ENCODE measurements around the gene ABI3.
"Not testable (repeated sequence)": the region's sequence is repeated elsewhere in the genome, so short reads cannot be mapped to it uniquely, and the experiment has no call there.

Gene ABI3, protein sequence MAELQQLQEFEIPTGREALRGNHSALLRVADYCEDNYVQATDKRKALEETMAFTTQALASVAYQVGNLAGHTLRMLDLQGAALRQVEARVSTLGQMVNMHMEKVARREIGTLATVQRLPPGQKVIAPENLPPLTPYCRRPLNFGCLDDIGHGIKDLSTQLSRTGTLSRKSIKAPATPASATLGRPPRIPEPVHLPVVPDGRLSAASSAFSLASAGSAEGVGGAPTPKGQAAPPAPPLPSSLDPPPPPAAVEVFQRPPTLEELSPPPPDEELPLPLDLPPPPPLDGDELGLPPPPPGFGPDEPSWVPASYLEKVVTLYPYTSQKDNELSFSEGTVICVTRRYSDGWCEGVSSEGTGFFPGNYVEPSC

DNA sequence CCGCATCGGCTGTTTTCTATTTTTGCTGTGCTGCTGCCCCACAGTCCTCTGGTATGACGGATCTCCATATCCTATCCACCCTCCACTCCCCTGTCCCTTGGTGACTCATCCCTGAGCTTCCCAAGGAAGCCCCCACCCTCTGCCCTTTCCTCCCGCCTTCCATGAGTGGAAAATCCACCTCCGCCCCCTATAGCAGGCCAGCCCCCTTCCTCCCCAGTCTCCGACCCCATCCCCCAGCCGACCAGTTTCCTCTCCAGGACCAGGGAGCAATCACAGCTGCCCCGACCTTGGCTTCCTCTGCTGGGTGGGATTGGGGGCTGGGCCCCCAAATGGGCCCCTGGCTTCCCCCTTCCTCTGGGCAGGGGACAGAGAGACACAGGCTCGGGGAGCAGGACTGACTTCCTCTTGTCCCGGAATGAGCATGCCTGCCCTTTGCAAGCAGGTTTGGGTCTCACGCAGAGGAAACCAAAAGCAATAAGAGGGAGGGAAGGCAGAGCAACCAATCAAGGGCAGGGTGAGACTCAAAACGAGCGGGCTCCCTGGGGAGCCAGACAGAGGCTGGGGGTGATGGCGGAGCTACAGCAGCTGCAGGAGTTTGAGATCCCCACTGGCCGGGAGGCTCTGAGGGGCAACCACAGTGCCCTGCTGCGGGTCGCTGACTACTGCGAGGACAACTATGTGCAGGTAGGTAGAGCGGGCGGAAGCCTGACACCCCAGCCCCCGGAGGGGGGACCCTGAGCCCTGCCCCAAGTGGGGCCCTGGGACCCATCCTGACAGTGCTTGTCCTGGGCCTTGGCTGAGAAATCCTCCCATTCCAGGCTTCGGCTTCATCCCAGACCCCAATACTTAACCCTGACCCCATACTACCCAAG lies at the start of gene ABI3, which contains the start of gene GNGT2:
ABI3 (plus strand) TSS at position 550 of the 872 bp plus-strand sequence; CDS start at position 568, 18 bp downstream.
GNGT2 (minus strand) TSS at position 417 of the 872 bp plus-strand sequence. CDS start 3,152 bp downstream, outside the sequence.
- no peak for DNase-seq

DNA sequence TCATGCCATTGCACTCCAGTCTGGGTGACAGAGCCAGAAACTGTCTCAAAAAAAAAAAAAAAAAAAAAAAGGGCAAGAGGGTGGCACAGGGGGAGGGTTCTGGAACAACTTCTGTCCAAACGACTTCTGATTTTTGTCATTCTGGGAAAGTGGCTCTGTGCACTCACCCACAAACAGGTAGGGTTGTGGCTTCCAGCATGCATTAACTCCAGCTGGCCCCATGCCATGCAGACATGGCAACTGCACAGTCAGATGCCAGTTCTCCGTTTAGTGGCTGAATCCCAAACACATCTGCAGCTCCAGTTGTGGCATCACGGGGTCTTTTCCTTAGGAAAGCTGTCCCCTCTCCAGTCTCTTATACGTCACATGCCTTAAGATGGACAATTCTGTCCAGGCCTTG lies 47.6 kb upstream of the ABI3 start:
- no peak for DNase-seq

DNA sequence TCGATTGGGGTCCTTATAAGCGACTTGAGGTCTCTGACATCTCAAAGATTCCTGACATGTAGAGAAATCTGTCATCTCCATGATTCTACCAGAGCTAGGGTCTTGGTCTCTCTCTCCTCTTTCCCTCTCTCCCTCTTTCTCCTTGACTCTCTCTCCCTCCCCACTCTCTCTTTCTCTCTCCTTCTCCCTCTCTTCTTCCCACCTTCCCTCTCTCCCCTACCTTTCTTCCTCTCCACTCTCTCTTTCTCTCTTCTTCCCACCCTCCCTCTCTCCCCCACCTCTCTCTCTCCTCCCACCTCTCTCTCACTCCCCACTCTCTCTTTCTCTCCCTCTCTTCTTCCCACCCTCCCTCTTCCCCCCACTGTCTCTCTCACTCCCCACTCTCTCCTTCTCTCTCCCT lies 45.4 kb upstream of the ABI3 start:
- no peak for DNase-seq

DNA sequence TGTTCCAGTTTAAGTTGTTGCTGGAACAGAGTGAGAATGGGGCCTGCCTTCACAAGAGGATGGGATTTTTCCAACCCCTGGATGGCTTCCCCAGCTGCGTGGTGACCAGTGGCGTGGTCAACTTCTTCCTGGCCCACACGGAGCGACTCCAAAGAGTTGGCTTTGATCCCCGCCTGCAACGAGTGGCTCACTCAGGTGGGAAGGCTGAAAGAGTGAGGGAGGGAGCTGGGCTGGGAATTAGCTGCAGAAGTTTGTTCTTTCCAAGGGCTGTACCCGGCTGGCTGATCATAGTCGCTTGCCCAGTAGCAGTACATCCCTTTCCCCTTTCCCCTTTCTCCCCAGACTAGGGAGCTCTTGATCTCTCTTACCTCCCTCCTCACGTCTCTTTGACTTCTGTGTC lies 41.8 kb upstream of the ABI3 start:
- no peak for DNase-seq

DNA sequence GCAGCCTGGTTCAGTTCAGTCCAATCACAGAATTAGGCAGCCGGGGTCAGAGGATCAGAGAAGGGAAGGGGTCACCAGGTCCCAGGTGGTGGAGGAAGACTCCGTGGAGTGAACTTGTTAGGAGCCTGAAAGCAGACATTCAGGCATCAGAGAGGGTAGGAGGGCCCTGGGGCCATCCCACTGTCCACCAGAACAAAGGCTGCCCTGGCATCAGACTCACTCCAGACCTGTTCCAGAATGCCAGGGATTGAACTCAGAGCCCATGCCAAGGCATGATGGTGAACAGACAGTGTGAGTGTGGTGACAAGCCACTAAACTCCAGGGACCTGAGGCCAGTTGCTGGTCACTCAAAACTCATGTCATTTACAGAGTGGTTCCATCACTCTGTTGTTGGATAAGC lies 40.3 kb upstream of the ABI3 start:
- no peak for DNase-seq

DNA sequence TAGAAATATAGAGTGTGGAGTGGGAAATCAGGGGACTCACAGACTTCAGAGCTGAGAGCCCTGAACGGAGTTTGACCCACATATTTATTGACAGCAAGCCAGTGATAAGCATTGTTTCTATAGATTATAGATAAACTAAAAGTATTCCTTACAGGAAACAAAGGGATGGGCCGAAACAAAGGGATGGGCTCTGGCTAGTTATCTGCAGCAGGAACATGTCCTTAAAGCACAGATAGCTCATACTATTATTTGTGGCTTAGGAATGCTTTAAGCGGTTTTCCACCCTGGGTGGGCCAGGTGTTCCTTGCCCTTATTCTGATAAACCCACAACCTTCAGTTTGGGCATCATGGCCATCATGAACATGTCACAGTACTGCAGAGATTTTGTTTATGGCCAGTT lies 39.8 kb upstream of the ABI3 start:
- not testable (repeated sequence) for DNase-seq

DNA sequence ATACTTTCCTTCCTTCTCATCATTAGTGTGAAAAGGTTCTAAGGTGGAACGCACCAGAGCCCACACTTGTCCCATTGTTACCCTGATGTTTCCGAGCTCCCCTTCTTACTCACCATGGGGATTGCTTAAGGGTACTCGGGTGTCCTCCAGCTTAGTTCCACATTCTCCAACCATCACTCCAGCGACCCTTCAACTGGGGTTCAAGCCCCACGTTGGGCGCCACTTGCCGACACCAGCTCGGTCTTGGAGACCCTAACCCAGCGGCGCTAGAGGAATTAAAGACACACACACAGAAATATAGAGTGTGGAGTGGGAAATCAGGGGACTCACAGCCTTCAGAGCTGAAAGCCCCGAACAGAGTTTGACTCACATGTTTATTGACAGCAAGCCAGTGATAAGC lies 34.5 kb upstream of the ABI3 start:
- not testable (repeated sequence) for DNase-seq

DNA sequence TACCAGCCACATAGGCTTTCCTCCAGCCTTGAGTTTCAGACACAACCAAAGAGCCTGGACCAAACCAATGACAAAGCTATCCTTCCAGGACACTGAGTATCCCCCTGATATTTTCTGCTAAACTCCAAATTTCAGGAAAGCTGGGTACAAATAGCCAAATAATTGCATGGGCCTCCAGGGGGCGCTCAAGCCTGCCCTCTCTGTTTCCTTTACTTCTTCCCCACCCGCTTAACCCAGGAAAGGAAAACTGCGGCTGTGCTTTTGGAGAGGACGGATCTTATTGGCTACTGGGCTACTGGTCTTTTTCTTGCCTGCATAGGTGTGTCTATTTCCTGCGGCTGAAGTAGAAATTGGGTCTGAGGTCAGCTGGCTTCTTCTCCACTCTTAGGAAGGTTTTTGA lies 30.2 kb upstream of the ABI3 start:
- no peak for DNase-seq

DNA sequence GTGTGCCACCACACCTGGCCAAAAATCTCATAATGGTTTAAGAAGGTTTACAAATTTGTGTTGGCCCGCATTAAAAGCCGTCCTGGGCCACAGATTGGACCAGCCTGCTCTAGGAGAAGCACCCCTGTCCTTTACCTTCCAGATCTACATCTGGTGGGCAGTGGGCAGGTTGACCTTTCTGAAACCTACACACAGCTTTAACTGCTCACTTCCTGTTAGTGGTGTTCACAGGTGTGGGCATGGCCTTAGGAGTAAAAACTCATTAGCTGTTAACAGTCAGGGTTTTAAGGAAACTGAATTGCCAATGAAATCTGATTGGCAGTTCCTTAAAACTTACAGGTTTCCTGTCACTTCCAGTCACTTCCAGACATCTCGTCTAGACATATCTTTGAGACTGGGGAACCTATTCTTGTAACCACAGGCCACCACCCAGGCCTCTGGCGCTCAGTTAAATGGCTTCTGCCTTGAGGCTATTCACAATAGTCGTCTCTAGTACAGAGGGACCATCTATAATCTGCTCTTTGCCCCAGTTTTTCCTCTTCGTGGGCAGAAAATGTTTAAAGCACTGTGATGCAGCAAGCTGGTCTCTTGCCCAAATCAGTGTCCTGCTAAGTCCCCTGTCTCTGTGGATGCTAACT lies 29.4 kb upstream of the ABI3 start:
- DNase-seq, result no peak

DNA sequence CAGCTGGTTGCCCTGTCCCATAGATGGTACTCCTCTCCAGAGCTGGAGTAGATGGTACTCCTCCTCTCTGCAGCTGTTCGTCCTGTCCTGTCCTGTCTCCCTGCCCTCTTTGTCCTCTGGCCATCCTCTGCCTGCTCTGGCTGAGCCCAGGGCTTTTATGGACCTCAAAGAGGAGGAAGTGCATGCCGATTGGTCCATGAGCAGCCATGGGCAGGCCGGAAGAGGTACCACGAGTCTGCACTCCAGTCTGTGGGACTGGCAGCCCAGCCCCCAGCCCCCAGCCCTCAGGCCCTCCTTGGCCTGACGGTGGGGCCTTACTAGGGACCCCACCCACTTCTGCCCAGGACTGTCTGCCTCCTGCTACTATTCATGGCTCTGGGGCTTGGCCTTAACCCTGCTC lies 27.2 kb upstream of the ABI3 start:
- no peak for DNase-seq

DNA sequence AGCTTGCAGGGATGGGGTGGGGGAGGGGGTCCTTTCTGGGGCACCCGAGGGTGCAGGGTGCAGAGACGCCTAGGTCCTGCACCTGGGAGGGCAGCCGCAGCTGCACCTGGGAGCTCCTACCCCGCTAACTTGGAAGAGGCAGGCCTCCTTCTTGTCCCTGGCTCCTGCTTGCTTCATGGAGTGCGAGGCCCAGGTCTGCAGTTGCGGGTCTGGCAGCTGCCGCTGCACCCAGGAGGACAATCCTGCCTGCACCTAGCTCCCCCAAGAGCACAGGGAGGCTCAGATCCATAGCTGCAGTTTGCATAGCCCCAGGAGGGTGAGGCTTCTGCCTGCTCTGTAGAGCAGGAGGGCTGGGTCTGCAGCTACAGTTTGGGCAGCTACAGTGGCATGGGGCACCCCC lies 26.7 kb upstream of the ABI3 start:
- DNase-seq, result no peak

DNA sequence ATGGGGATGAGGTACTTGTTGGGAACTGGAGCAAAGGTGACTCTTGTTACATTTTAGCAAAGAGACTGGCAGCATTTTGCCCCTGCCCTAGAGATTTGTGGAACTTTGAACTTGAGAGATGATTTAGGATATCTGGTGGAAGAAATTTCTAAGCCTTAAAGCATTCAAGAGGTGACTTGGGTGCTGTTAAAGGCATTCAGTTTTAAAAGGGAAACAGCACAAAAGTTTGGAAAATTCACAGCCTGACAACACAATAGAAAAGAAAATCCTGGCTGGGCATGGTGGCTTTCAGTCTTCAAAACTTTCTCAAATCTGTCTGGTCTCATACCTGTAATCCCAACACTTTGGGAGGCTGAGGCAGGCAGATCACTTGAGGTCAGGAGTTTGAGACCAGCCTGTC lies 26.0 kb upstream of the ABI3 start:
- DNase-seq, result not testable (repeated sequence)

DNA sequence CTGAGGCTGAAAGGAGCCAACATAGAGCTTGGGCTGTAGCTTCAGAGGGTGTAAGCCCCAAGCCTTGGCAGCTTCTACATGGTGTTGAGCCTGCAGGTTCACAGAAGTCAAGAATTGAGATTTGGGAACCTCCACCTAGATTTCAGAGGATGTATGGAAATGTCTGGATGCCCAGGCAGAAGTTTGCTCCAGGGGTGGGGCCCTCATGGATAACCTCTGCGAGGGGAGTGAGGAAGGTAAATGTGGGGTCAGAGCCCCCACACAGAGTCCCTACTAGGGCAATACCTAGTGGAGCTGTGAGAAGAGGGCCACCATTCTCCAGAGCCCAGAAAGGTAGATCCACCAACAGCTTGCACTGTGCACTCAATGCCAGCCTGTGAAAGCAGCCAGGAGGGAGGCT lies 25.1 kb upstream of the ABI3 start:
- DNase-seq, result not testable (repeated sequence)

DNA sequence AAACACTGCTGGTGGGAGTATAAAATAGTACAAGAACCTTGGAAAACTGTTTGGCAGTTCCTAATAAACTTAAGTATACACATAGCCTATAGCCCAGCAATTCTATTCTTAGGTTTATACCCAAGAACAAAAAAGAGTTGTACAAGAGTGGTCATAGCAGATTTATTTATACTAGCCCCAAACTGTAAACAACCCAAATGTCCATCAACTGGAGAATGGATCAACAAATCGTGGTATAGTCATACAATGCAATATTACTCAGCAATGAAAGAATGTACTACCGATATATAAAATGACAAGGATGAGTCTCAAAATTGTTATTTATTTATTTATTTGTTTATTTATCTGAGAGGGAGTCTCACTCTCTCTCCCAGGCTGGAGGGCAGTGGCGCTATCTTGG lies 23.2 kb upstream of the ABI3 start:
- no peak for DNase-seq

DNA sequence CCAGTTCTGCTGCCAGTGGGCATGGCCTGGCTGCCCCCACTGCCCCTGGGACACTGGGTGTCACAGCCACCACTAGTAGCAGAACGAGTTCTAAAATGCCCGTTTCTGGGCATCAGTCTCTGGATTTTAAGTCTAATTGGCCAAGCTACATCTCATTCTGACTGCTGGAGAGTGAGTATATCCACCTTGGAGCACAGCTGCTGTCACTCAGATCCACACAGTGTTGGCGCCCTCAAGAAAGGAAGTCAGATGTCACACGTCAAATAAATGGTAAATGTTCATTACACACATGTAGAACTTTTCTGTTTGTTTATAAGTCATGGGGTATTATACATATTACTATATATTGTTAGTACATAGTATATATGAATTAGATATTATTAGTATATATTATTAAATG lies 19.6 kb upstream of the ABI3 start:
- no peak for DNase-seq

DNA sequence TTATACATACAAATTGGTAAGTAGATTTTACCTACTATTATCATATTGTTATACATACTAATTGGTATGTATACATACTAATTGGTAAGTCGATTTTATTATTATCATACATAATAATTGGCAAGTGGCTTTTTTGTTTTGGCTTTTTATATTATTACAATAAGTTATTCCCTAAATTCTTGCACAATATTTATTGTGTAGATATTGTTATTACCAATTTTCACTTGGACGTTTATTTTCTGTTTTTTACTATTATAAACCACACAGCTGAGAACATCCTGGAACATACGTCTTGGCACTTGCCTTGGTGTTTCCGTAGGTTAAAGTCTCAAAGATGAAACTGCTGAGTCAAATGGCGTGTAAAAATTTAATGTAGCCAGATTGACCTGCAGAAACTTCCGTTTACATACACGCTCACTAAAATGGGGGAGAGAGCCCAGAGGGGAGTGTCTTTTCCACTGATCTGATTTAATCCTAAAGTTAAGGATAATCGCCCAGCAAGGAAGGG lies 19.0 kb upstream of the ABI3 start:
- no peak for DNase-seq

DNA sequence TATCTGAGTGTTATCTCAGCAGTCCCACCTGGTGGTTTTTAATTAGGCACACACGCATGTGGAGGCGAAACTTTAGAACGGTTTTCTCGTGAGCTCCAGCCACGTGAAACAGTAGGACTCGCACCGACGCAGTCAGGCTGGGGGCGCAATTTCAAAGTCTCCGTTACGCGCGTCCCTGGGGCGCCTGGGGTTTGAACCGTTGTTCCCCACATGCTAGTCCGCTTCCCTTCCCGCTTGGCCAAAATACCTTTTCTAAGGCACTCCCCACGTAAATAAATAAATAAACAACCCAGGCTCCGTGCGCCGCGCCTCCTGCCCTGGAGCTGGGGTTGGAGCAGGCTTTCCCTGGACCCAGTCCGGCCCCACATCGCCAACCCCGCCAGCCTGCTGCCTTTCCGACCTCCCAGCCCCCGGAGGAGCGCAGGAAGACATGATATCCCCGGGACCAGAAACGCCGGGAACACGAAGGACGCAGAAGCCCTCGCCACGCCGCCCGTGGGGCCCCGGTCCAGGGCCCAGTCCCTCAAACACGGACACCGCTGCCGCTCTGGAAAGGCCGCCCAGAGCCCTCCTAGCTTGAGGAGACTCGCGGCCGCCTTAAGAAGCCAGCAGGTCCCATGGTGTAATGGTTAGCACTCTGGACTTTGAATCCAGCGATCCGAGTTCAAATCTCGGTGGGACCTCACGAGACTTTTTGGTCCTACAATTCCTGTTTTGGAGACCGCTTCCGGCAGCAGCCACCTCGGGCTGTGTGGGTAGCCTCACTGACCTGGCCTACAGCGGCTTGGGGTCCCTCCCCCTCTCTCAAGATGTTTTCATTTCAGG lies 18.4 kb upstream of the ABI3 start:
- peak; percentile 86 for DNase-seq

DNA sequence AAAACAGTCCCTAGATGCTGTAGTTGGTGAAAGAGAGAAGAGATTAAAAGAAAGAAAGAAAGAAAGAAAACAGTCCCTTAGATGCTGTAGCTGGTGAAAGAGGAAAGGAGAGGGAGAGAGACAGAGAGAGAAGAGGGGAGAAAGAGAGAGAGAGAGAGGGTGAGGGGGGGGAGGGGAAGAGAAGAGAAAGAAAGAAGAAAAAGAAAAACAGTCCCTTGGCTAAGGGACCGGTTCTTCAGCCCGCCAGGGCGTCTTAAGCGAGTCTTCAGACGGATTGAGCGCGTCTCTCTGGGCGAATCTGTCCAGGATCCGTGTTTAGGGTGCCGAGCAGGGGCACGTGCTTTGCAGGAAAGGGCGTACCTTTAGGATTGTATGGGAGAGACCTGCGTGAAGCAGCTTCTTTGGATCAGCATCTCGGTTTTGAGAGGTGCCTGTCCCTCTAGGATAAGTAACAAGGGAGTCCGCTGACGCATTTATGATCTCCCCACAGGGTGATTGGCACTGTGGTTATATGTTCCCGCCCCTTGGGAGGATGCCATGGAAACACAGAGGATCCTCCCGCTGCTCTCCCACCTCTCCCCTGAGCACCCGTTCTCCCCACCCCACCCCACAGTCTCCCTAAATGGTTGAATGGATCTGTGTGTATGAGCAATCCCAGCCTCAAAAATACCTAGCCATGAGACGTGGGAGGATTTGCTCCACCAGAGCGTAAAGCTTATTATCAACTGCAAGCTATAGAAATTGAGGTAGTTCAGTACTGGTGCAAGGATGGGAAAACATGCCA lies 16.8 kb upstream of the ABI3 start:
- peak; percentile 7 for DNase-seq

DNA sequence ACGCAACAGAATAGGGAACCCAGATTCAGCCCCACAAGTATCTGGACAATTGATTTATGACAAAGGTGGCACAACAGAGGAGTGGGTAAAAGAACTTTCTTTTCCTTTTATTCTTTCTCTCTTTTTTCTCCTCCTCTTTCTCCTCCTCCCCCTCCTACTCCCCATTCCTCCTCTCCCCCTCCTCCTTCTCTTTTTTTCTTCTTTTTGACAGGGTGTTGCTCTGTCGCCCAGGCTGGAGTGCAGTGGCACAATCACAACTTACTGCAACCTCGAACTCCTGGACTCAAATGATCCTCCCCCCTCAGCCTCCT lies 16.3 kb upstream of the ABI3 start:
- no peak for DNase-seq

DNA sequence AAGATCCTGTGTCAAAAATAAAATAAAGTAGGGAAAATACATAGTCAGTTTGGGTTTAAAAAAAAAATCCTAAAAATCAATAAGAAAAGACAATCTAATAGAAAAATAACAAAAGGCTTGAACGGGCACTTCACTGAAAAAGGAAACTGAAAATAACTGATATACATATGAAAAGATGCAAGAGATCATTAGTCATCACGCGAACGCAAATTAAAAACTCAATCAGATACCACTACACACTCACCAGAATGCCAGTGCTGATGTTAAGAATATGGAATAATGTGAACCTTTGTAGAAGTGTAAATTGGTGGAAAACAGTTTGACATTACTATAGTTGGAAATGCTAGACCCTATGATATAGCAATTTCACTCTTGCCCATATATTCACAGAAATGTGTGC lies 14.8 kb upstream of the ABI3 start:
- no peak for DNase-seq

DNA sequence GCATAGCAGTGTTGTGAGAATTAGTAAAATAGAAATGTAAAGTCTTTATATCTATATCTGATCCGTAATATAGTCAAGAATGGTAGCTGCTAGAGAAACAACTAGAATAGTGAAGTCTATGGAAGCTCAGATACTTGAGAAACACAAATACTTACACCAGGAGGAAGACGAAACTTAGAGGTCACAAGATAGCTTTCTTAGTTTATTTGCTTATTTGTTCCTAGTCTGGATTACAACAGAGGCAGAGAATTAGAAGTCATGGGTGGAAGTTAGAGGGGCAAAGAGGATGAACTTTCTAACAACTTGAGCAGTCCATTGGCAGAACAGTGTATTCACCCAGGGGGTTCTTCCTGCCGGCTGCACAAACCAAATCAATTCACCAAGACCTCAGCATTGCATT lies 14.0 kb upstream of the ABI3 start:
- DNase-seq, result no peak
